ENCODE results near the gene GRIN2D.
A peak's percentile ranks its signal among the peaks of the same experiment; 100 is the strongest.

The GRIN2D gene

GRCh38 chr19:48362716-48363499, 30.6 kb upstream of the GRIN2D start:
- Histone ChIP-seq H3K79me1 (ENCODE audit: low read length) (no peaks in the 10 kb centered on the region), H3K56ac (ENCODE audit: low read length) (peak overlapping the region; percentile 87), H3K27ac (ENCODE audit: low read depth, low read length) (peak overlapping the region; percentile 36), H3K4me2 (ENCODE audit: low read length) (peak overlapping the region; percentile 34), H3K4me1 (ENCODE audit: control insufficient read depth, low read depth, low read length) (peaks cover 3% of the 10 kb centered on the region), H4K8ac (ENCODE audit: low read depth, low read length) (no peak overlapping the region), H4K5ac (ENCODE audit: low read length) (no peak overlapping the region), H2BK15ac (replicated peaks; ENCODE audit: low read depth) (no peak overlapping the region), H3K4ac (ENCODE audit: low read depth, low read length) (peak overlapping the region; percentile 27), H3K18ac (ENCODE audit: low read length) (peak overlapping the region; percentile 15), H2BK120ac (ENCODE audit: low read depth, low read length) (no peak overlapping the region), H3K4me3 (ENCODE audit: low read length) (peak overlapping the region; percentile 6), H2BK5ac (ENCODE audit: low read length) (peak overlapping the region; percentile 71), H3K79me2 (ENCODE audit: control insufficient read depth, insufficient read depth, low read length) (no peaks in the 10 kb centered on the region), H3K27me3 (ENCODE audit: insufficient read depth, low read length, poor library complexity) (no peaks in the 10 kb centered on the region), H3K23ac (ENCODE audit: low read length) (no peak overlapping the region), H2AK5ac (ENCODE audit: low read length) (no peak overlapping the region), H3K36me3 (ENCODE audit: control insufficient read depth, insufficient read depth, low read length) (no peaks in the 10 kb centered on the region), H3K9ac (ENCODE audit: low read length) (peak overlapping the region; percentile 73)
- no CpG with 5 or more reads among the region's 26 CpGs for WGBS (ENCODE audit: extremely low coverage, insufficient coverage, low lambda C conversion rate)
- DNase-seq: peak; percentile 98

GRCh38 chr19:48363500-48363809, 30.0 kb upstream of the GRIN2D start:
- no peak for DNase-seq
- peak overlapping the region; percentile 15 for H3K18ac ChIP-seq (ENCODE audit: low read length)
- peak overlapping the region; percentile 34 for H3K4me2 ChIP-seq (ENCODE audit: low read length)
- H2AK5ac ChIP-seq (ENCODE audit: low read length): no peak overlapping the region
- no peak overlapping the region for H4K5ac ChIP-seq (ENCODE audit: low read length)
- H3K56ac ChIP-seq (ENCODE audit: low read length): peak overlapping the region; percentile 87
- H3K9ac ChIP-seq (ENCODE audit: low read length): peak overlapping the region; percentile 73
- no peaks in the 10 kb centered on the region for H3K36me3 ChIP-seq (ENCODE audit: control insufficient read depth, insufficient read depth, low read length)
- no peaks in the 10 kb centered on the region for H3K79me2 ChIP-seq (ENCODE audit: control insufficient read depth, insufficient read depth, low read length)
- peaks cover 3% of the 10 kb centered on the region for H3K4me1 ChIP-seq (ENCODE audit: control insufficient read depth, low read depth, low read length)
- H2BK120ac ChIP-seq (ENCODE audit: low read depth, low read length): no peak overlapping the region
- no peaks in the 10 kb centered on the region for H3K27me3 ChIP-seq (ENCODE audit: insufficient read depth, low read length, poor library complexity)
- H3K27ac ChIP-seq (ENCODE audit: low read depth, low read length): peak overlapping the region; percentile 36
- H4K8ac ChIP-seq (ENCODE audit: low read depth, low read length): no peak overlapping the region
- no CpG with 5 or more reads among the region's 10 CpGs for WGBS (ENCODE audit: extremely low coverage, insufficient coverage, low lambda C conversion rate)
- H3K79me1 ChIP-seq (ENCODE audit: low read length): no peaks in the 10 kb centered on the region
- peak overlapping the region; percentile 27 for H3K4ac ChIP-seq (ENCODE audit: low read depth, low read length)
- H2BK15ac ChIP-seq (replicated peaks; ENCODE audit: low read depth): no peak overlapping the region
- no peak overlapping the region for H3K23ac ChIP-seq (ENCODE audit: low read length)
- peak overlapping the region; percentile 71 for H2BK5ac ChIP-seq (ENCODE audit: low read length)
- H3K4me3 ChIP-seq (ENCODE audit: low read length): peak overlapping the region; percentile 6

GRCh38 chr19:48363810-48364597, 29.5 kb upstream of the GRIN2D start, which contains the start of the genes SYNGR4 and TMEM143:
SYNGR4 (plus strand) TSS chr19:48364367; CDS start chr19:48365843, 1,476 bp downstream.
TMEM143 (minus strand) TSS chr19:48363940; CDS start chr19:48363920, 20 bp downstream.
- Histone ChIP-seq H2AK5ac (ENCODE audit: low read length) (peak within 1 kb of the TSS; percentile 74), H3K79me1 (ENCODE audit: low read length) (no peaks in the 10 kb centered on the region), H2BK120ac (ENCODE audit: low read depth, low read length) (no peak within 1 kb of the TSS), H2BK5ac (ENCODE audit: low read length) (peak within 1 kb of the TSS; percentile 71), H3K9ac (ENCODE audit: low read length) (peak within 1 kb of the TSS; percentile 73), H3K4me2 (ENCODE audit: low read length) (peak within 1 kb of the TSS; percentile 77), H3K4me1 (ENCODE audit: control insufficient read depth, low read depth, low read length) (peaks cover 3% of the 10 kb centered on the region), H4K8ac (ENCODE audit: low read depth, low read length) (peak within 1 kb of the TSS; percentile 76), H3K27me3 (ENCODE audit: insufficient read depth, low read length, poor library complexity) (no peaks in the 10 kb centered on the region), H3K23ac (ENCODE audit: low read length) (no peak within 1 kb of the TSS), H3K4me3 (ENCODE audit: low read length) (peak within 1 kb of the TSS; percentile 6), H3K4ac (ENCODE audit: low read depth, low read length) (peak within 1 kb of the TSS; percentile 27), H3K79me2 (ENCODE audit: control insufficient read depth, insufficient read depth, low read length) (no peaks in the 10 kb centered on the region), H3K27ac (ENCODE audit: low read depth, low read length) (peak within 1 kb of the TSS; percentile 36), H2BK15ac (replicated peaks; ENCODE audit: low read depth) (no peak within 1 kb of the TSS), H3K56ac (ENCODE audit: low read length) (peak within 1 kb of the TSS; percentile 88), H3K18ac (ENCODE audit: low read length) (peak within 1 kb of the TSS; percentile 15), H4K5ac (ENCODE audit: low read length) (no peak within 1 kb of the TSS), H3K36me3 (ENCODE audit: control insufficient read depth, insufficient read depth, low read length) (no peaks in the 10 kb centered on the region)
- no CpG with 5 or more reads among the region's 59 CpGs for WGBS (ENCODE audit: extremely low coverage, insufficient coverage, low lambda C conversion rate)
- peak; percentile 100 for DNase-seq

GRCh38 chr19:48364598-48365348, 28.7 kb upstream of the GRIN2D start:
- H3K56ac ChIP-seq (ENCODE audit: low read length): peak overlapping the region; percentile 88
- H3K36me3 ChIP-seq (ENCODE audit: control insufficient read depth, insufficient read depth, low read length): no peaks in the 10 kb centered on the region
- H3K79me2 ChIP-seq (ENCODE audit: control insufficient read depth, insufficient read depth, low read length): no peaks in the 10 kb centered on the region
- H3K18ac ChIP-seq (ENCODE audit: low read length): peak overlapping the region; percentile 12
- DNase-seq: no peak
- H3K27ac ChIP-seq (ENCODE audit: low read depth, low read length): no peak overlapping the region
- no peak overlapping the region for H3K4ac ChIP-seq (ENCODE audit: low read depth, low read length)
- no peaks in the 10 kb centered on the region for H3K79me1 ChIP-seq (ENCODE audit: low read length)
- no peak overlapping the region for H4K5ac ChIP-seq (ENCODE audit: low read length)
- H3K27me3 ChIP-seq (ENCODE audit: insufficient read depth, low read length, poor library complexity): no peaks in the 10 kb centered on the region
- WGBS (ENCODE audit: extremely low coverage, insufficient coverage, low lambda C conversion rate): no CpG with 5 or more reads among the region's 10 CpGs
- H3K4me3 ChIP-seq (ENCODE audit: low read length): no peak overlapping the region
- peak overlapping the region; percentile 76 for H4K8ac ChIP-seq (ENCODE audit: low read depth, low read length)
- H3K23ac ChIP-seq (ENCODE audit: low read length): no peak overlapping the region
- no peak overlapping the region for H2BK5ac ChIP-seq (ENCODE audit: low read length)
- no peak overlapping the region for H2BK15ac ChIP-seq (replicated peaks; ENCODE audit: low read depth)
- peak overlapping the region; percentile 68 for H3K9ac ChIP-seq (ENCODE audit: low read length)
- H3K4me1 ChIP-seq (ENCODE audit: control insufficient read depth, low read depth, low read length): peaks cover 3% of the 10 kb centered on the region
- H3K4me2 ChIP-seq (ENCODE audit: low read length): peak overlapping the region; percentile 77
- H2BK120ac ChIP-seq (ENCODE audit: low read depth, low read length): no peak overlapping the region
- H2AK5ac ChIP-seq (ENCODE audit: low read length): peak overlapping the region; percentile 74

GRCh38 chr19:48365602-48366001, 27.9 kb upstream of the GRIN2D start:
- Histone ChIP-seq H3K79me2 (ENCODE audit: control insufficient read depth, insufficient read depth, low read length) (no peaks in the 10 kb centered on the region), H4K8ac (ENCODE audit: low read depth, low read length) (no peak overlapping the region), H3K36me3 (ENCODE audit: control insufficient read depth, insufficient read depth, low read length) (no peaks in the 10 kb centered on the region), H3K56ac (ENCODE audit: low read length) (no peak overlapping the region), H3K4me1 (ENCODE audit: control insufficient read depth, low read depth, low read length) (peaks cover 3% of the 10 kb centered on the region), H2BK15ac (replicated peaks; ENCODE audit: low read depth) (no peak overlapping the region), H4K5ac (ENCODE audit: low read length) (no peak overlapping the region), H3K4me2 (ENCODE audit: low read length) (no peak overlapping the region), H2BK120ac (ENCODE audit: low read depth, low read length) (no peak overlapping the region), H3K79me1 (ENCODE audit: low read length) (no peaks in the 10 kb centered on the region), H3K4me3 (ENCODE audit: low read length) (no peak overlapping the region), H3K23ac (ENCODE audit: low read length) (no peak overlapping the region), H2BK5ac (ENCODE audit: low read length) (no peak overlapping the region), H3K27ac (ENCODE audit: low read depth, low read length) (no peak overlapping the region), H3K9ac (ENCODE audit: low read length) (no peak overlapping the region), H2AK5ac (ENCODE audit: low read length) (no peak overlapping the region), H3K27me3 (ENCODE audit: insufficient read depth, low read length, poor library complexity) (no peaks in the 10 kb centered on the region), H3K4ac (ENCODE audit: low read depth, low read length) (no peak overlapping the region), H3K18ac (ENCODE audit: low read length) (no peak overlapping the region)
- no peak for DNase-seq
- WGBS (ENCODE audit: extremely low coverage, insufficient coverage, low lambda C conversion rate): no CpG with 5 or more reads among the region's 11 CpGs
